ENCODE data around the gene MYO7A. TPM values are rescaled to one million over a fixed set of nuclear protein-coding genes. Genes with fewer than 3 reads are reported as not detected.

MYO7A gene
- total and polyA plus RNA-seq, 2 donors (not counting 3 experiments of a cell fraction or from before 2014, with no cell fraction given), result 1.3 to 3.6 TPM

DNA sequence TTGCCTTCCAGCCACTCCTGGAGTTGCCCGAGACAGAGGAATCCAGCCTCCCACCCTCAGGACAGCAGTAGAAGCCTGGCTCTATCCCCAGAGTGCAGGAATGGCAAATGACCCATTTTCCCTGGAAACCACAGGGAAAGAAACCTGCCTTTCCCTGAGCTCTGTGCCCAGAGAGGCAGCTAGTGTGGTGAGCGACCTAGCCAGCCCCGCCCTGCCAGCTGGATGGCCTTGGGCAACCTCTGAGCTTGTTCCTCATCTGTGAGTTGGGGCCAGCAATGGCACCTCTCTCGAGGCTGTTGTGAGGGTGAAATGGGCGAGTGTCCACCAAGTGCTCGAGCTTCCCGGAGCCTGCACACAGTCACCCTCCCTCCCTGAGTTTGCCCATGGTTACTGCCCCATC, 21.7 kb upstream of the MYO7A start:
- Histone ChIP-seq H3K79me2 (ENCODE audit: control insufficient read depth, insufficient read depth, low read length) (no peaks in the 10 kb centered on the region), H2AFZ (ENCODE audit: low read depth, low read length) (no peak overlapping the region), H3K4me3 (replicated peaks in 1 of 3; ENCODE audit: insufficient read depth in 1 of 3, low read depth in 1 of 3, low read length in 3 of 3) (no peak overlapping the region), H3K4me1 (ENCODE audit: control insufficient read depth, extremely low read depth, insufficient read depth, low read length) (peaks cover 17% of the 10 kb centered on the region), H3K4me2 (ENCODE audit: insufficient read depth, low read length) (no peak overlapping the region), H3K27me3 (ENCODE audit: control insufficient read depth in 2 of 2, insufficient read depth in 2 of 2, low read length in 2 of 2) (no peaks in the 10 kb centered on the region), H4K20me1 (replicated peaks; ENCODE audit: control insufficient read depth, extremely low read depth, insufficient read depth, low read length) (no peaks in the 10 kb centered on the region), H3K9me1 (replicated peaks; ENCODE audit: control insufficient read depth, extremely low read depth, insufficient read depth, low read length) (no peaks in the 10 kb centered on the region), H3K27ac (ENCODE audit: insufficient read depth, low read depth, low read length) (no peak overlapping the region), H3K36me3 (ENCODE audit: control insufficient read depth in 2 of 2, extremely low read depth in 1 of 2, insufficient read depth in 2 of 2, low read length in 2 of 2) (no peaks in the 10 kb centered on the region), H3K9me3 (replicated peaks; ENCODE audit: control insufficient read depth, insufficient read depth, low read length) (no peaks in the 10 kb centered on the region), H3K9ac (replicated peaks; ENCODE audit: extremely low read depth, insufficient read depth, low read length) (no peak overlapping the region)
- BruUV-seq (replicated peaks), result no TSS peak
- no peak for TF ChIP-seq MYC (IDR thresholded peaks at IDR 0.05; ENCODE audit: low read depth, low read length)
- no peak for TF ChIP-seq POLR2AphosphoS5 (IDR thresholded peaks at IDR 0.05; ENCODE audit: insufficient read depth, low read depth, low read length)
- no peak for TF ChIP-seq MAX (IDR thresholded peaks at IDR 0.05; ENCODE audit: insufficient read depth, insufficient read length)
- TF ChIP-seq POLR2A (IDR thresholded peaks at IDR 0.05; ENCODE audit: low read depth, low read length), result no peak
- no peak for TF ChIP-seq CTCF (IDR thresholded peaks at IDR 0.05; ENCODE audit: extremely low read depth in 1 of 2, insufficient read depth in 1 of 2, low read depth in 1 of 2, low read length in 2 of 2)
- TF ChIP-seq FOS (IDR thresholded peaks at IDR 0.05; ENCODE audit: borderline replicate concordance, insufficient read depth, low read length), result no peak
- TF ChIP-seq JUN (IDR thresholded peaks at IDR 0.05; ENCODE audit: borderline replicate concordance, insufficient read depth, insufficient read length, low read depth), result no peak
- no peak for TF ChIP-seq GATA2 (IDR thresholded peaks at IDR 0.05; ENCODE audit: insufficient read depth, insufficient read length, low read depth, low read length)
- no peak for TF ChIP-seq EZH2 (IDR thresholded peaks at IDR 0.05; ENCODE audit: borderline replicate concordance, low read depth, low read length, severe bottlenecking)
- ChIA-PET CTCF (interaction anchor here (1.0 to 9.1 kb wide), 6 partner anchors 9 to 61 kb away, joined by 3 to 89 read pairs (median 8); partner anchors contain the start of gene MYO7A), POLR2A (no interaction called here)
- dilution Hi-C loops (cut with MboI; ENCODE audit: extremely low pct_ligation_motif_present, low sequenced_read_pairs), result no loop called here
- FAIRE-seq (no peak), DNase-seq (ENCODE audit: low read depth, low spot score) (no peak)
- intact Hi-C loops (cut with micrococcal nuclease), result no loop called here

Measured in endothelial cell of umbilical vein (primary cell).